GOT3 (cell line): Measurements from ENCODE around the gene S100A6.

Experiments
- DNase-seq: peaks from one replicate; lab custom pipeline; 2025; ENCODE audit warnings: mixed read lengths; lab: John Stamatoyannopoulos, UW

Gene S100A6

DNA sequence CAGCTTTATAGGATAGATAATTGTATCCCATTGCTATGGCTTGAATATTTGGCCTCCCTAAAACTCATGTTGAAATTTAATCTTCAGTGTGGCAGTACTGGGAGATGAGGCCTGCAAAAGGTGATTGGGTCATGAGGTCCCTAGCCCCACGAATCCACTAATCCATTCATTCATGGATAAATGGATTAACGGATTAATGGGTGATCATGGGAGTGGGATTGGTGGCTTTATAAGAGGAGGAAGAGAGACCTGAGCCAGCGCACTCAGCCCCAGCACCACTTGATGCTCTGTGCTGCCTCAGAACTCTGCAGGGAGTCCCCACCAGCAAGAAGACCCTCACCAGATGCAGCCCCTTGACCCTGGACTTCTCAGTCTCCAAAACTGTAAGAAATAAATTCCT, 32.0 kb downstream of the S100A6 start:
- DNase-seq, result no peak

DNA sequence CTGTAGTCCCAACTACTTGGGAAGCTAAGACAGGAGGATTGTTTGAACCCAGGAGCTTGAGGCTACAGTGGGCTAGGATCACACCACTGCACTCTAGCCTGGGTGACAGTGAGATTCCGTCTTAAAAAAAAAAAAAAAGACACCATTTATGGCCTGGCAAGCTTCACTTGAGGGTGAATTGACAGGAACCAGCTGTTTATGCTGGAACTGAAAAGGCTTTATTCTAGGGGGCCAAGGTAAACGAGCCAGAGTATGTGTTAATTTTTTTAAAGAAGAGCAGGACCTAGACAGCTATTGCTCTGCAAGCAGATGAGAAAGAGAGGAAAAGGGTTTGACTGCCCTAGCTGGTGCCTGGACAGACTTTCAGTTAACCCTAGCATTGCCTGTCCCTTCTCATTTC, 37.0 kb downstream of the S100A6 start:
- DNase-seq, result no peak

DNA sequence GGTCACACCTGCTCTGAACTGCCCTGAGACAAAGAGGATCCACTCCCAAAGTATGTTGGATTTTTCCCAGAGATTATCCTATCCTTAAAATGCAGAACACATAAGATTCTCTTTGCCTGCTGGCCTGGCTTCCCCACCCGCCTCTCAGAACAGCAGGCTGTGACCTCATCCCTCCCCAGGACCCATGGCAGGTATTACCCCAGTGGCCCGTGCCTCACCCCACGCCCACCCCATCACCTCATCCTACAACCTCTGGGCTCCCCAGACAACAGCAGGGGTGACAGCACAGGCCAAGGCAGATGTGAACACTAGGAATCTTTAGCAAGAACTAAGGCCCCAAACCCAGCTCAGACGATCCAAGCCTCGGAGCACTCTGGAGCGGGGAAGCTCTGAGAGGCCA, 40.3 kb downstream of the S100A6 start:
- no peak for DNase-seq

DNA sequence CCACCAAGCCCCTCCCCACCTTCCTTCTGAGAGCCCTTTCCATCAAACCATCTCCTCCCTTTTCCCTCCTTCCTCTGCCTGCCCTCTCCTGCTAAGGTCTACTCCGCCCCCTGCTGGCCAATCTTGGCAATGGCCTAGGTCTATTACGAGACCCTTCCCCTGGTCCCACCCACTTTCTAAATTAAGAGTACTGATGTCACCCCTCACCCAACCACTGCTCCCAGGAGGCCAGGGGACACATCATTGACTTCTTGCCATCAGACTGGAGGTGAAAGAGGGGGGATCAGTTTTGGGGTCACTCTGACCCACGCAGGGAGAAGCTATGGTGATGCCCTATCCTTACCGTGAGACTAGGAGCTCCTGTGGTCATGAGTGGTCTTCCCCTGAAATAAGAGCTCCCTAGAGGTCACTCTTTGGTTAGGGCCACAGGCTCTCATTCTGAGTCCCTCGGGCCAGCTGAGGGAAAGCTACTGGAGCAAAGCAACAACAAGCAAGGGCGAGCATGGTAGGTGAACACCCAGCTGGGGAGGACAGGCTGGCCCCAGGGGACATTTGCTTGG, 40.7 kb downstream of the S100A6 start:
- DNase-seq, result no peak

DNA sequence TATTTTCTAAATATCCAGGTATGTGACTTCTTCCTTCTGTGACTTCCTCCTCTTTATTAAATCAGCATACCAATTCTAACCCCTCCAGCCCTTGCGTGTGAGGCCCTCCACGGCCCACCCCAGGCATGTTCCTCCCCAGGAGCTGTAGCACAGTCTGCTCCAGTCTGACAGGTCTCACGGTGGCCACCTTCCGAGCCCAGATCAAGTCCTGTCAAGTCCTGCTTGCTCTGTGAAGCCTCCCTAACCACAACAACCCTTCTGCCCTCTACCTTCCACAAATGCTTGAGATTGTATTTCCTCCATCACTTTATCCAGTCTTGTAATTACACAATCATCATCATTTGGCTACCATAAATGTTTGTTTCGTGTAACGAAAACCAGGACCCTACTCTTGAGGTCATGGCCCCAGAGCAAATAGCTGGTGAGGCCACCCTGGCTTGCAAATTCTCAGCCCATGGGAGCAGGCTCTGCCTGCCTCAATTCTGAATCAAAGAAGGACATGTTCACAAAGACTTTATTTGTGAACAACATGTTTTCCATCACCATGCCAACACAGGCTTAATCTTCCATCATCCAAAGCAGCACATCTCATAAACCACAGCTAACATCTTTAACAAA, 42.3 kb downstream of the S100A6 start:
- DNase-seq, result no peak

DNA sequence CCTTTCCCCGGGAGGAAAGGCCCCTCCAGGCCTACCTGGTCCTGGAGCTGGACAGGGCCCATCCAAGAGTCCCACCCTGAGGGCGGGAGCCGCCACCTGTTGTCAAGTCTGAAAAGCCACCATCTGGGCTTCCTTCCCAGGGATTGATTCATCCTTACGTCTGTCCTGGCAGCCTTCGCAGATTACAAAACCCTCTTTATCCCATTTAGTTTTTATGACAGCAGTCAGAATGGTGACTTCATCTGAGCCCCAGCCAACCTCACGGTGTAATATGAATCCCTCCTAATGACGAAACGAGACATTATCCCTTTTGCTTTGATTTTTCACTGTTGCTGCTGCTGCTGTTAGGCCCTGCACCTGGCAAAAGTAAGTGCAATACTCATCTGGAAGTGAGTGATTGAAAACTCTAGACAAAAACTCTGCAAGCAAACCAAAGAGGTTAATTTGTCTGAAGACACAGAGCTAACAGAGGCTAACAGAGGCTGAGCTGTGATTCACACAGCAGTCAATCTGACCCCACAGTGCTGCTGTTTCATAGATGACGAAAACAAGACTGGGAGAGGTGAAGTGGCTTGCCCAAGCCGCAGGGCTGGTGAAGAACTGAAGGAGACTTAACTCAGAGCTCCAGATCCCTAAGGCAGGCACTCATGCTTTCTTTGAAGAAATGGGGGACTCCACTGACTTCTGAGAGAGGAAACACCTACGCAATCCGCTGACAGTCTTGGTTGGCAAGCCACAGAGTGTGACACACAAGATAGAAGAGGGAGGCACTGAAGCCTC, 45.3 kb downstream of the S100A6 start:
- DNase-seq, result peak; percentile 29

DNA sequence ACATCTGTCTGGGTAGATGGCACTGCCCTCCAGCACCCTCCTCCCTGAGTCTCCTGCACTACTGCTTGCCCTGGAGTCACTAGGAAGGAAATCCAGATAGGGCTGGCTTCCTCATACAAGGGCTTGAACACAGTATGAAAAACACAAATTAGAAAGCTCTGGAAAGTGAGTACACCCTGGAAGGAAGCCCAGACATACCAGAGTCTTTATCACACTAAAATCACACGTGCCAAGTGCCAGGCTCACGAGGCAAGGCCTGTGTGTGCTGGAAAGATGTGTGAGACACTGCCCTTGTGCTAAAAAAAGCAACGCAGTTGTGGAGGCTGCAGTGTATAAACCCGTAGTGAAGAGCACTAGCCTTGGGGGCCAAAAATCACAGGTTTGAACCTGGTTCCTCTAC, 47.1 kb downstream of the S100A6 start:
- DNase-seq, result no peak

DNA sequence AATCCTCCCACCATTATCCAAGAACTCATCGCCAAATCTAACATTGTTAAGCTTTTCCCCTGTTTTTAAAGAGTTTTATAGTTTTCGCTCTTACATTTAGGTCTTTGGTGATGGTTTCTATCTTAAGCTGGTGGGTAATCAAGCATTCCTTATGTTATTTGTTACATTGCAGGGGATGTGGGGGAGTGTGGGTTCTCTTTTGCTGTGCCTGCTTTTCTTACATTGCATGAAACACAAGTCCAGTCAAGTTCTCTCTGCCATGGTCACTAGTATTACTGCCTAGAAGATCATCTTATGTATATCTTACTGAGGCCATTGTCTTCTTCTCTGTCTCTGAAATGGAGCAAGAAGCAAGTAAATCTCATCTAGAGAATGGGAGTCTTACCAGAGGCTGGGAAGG, 48.1 kb downstream of the S100A6 start:
- DNase-seq, result no peak

DNA sequence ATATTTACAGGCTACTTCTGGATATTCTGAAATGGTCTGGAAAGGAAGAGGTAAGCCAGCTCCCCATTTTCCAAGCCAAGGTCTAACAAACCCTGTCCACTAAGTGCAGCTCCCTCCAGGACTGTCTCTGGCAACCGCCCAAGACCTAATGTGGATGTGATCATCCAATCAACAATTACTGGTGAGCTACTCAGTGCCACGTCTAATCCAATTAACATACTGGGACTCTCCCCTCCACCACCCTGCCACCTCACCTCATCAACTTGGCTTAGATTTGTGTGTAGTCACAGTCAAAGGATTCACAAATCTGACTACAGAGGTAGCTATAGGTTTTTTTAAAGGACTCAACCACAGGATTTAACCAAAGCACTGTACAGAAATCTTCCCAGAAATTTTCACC, 49.9 kb downstream of the S100A6 start:
- DNase-seq, result no peak
